Neural cell (in vitro differentiated cells): ENCODE results near the gene AKAP14. TPM values are rescaled to one million over a fixed set of nuclear protein-coding genes. Genes with fewer than 3 reads are reported as not detected.
"Not testable (repeated sequence)": the region's sequence is repeated elsewhere in the genome, so short reads cannot be mapped to it uniquely, and the experiment has no call there.

Source experiments
- H2AFZ ChIP-seq: fragments of 200-600, 300-800 bp; sonication (generic), shearing (Covaris generic); 2 replicates; pipeline ENCODE4 v1.6.0; 2014; ENCODE audit warnings: low read depth, mild to moderate bottlenecking, antibody characterized with exemption, low read length, moderate library complexity
- H3F3A ChIP-seq: fragments of 200-600 bp; shearing (Covaris generic); 2 replicates; pipeline ENCODE4 v1.6.1; 2016; ENCODE audit warnings: mild to moderate bottlenecking, moderate library complexity, mixed read lengths, antibody characterized with exemption, low read length; ENCODE audit not compliant: insufficient read depth, poor library complexity, severe bottlenecking
- H3K27ac ChIP-seq: fragments of 200-600, 300-800 bp; sonication (generic), shearing (Covaris generic); 2 replicates; pipeline ENCODE4 v1.5.1; 2014; ENCODE audit warnings: mild to moderate bottlenecking, low read length, moderate library complexity
- H3K27me3 ChIP-seq: fragments of 300-800, 200-600 bp; sonication (generic), shearing (Covaris generic); 2 replicates; pipeline ENCODE4 v1.6.0; 2014; ENCODE audit warnings: mild to moderate bottlenecking, low read depth, low read length, moderate library complexity; ENCODE audit not compliant: insufficient read depth
- H3K36me3 ChIP-seq: fragments of 300-800, 200-600 bp; sonication (generic), shearing (Covaris generic); 2 replicates; pipeline ENCODE4 v1.5.1; 2014; ENCODE audit warnings: mild to moderate bottlenecking, antibody characterized with exemption, low read length, moderate library complexity; ENCODE audit not compliant: insufficient read depth
- H3K4me2 ChIP-seq: fragments of 300-800, 200-600 bp; sonication (generic), shearing (Covaris generic); 2 replicates; pipeline ENCODE4 v1.6.0; 2014; ENCODE audit warnings: mild to moderate bottlenecking, low read length
- H3K4me3 ChIP-seq: fragments of 300-800, 200-600 bp; sonication (generic), shearing (Covaris generic); 2 replicates; pipeline ENCODE4 v1.5.1; 2014; ENCODE audit warnings: mild to moderate bottlenecking, low read length, moderate library complexity
- H3K79me2 ChIP-seq: fragments of 200-600 bp; shearing (Covaris generic); replicated peaks from 2 replicates; pipeline ENCODE4 v1.6.0; 2014; ENCODE audit warnings: mild to moderate bottlenecking, low read length, moderate library complexity; ENCODE audit not compliant: insufficient read depth
- H3K9ac ChIP-seq: fragments of 300-800, 200-600 bp; sonication (generic), shearing (Covaris generic); 2 replicates; pipeline ENCODE4 v1.6.1; 2016; ENCODE audit warnings: mild to moderate bottlenecking, low read length, mixed read lengths
- H3K9me2 ChIP-seq: fragments of 200-600 bp; shearing (Covaris generic); 2 replicates; pipeline ENCODE4 v1.6.1; 2016; ENCODE audit warnings: mild to moderate bottlenecking, low read length, mixed read lengths; ENCODE audit not compliant: insufficient read depth
- H3K9me3 ChIP-seq: fragments of 200-600, 300-800 bp; sonication (generic), shearing (Covaris generic); 2 replicates; pipeline ENCODE4 v1.6.1; 2016; ENCODE audit warnings: mild to moderate bottlenecking, mixed run types, low read length, moderate library complexity, mixed read lengths
- H4K20me1 ChIP-seq: fragments of 200-600 bp; shearing (Covaris generic); 2 replicates; pipeline ENCODE4 v1.6.1; 2016; ENCODE audit warnings: mild to moderate bottlenecking, mixed run types; ENCODE audit not compliant: insufficient read depth
- CTCF ChIP-seq: fragments of 450-650 bp; IDR thresholded peaks from 2 replicates; pipeline ENCODE4 v1.5.1; 2014; ENCODE audit warnings: antibody characterized with exemption, mild to moderate bottlenecking, moderate library complexity; ENCODE audit not compliant: poor library complexity, severe bottlenecking
- EP300 ChIP-seq: fragments of 450-650 bp; conservative IDR thresholded peaks from 2 replicates; pipeline ENCODE4 v1.6.1; 2014; ENCODE audit warnings: antibody characterized with exemption, mild to moderate bottlenecking, moderate library complexity; ENCODE audit not compliant: poor library complexity, severe bottlenecking
- EZH2 ChIP-seq: fragments of 200-600, 300-800 bp; shearing (Covaris generic), sonication (generic); IDR thresholded peaks from 2 replicates; pipeline ENCODE4 v1.6.1; 2014; ENCODE audit warnings: antibody characterized with exemption, low read length, borderline replicate concordance, mild to moderate bottlenecking; ENCODE audit not compliant: insufficient read depth, poor library complexity, severe bottlenecking
- MXI1 ChIP-seq: fragments of 450-650 bp; conservative IDR thresholded peaks from 2 replicates; pipeline ENCODE4 v1.6.1; 2014; ENCODE audit warnings: antibody characterized with exemption, mild to moderate bottlenecking; ENCODE audit not compliant: poor library complexity, severe bottlenecking
- POLR2AphosphoS5 ChIP-seq: IDR thresholded peaks from 2 replicates; pipeline ENCODE4 v1.6.1; 2012
- RAD21 ChIP-seq: fragments of 450-650 bp; conservative IDR thresholded peaks from 2 replicates; pipeline ENCODE4 v1.6.1; 2014; ENCODE audit warnings: antibody characterized with exemption, mild to moderate bottlenecking, moderate library complexity
- REST ChIP-seq: IDR thresholded peaks from 2 replicates; pipeline ENCODE4 v1.6.1; 2012; ENCODE audit warnings: borderline replicate concordance
- SMC3 ChIP-seq: fragments of 450-650 bp; conservative IDR thresholded peaks from 2 replicates; pipeline ENCODE4 v1.6.1; 2014; ENCODE audit warnings: antibody characterized with exemption, mild to moderate bottlenecking, moderate library complexity; ENCODE audit not compliant: poor library complexity
- TAF1 ChIP-seq: IDR thresholded peaks from 2 replicates; pipeline ENCODE4 v1.6.1; 2012; ENCODE audit warnings: low read depth
- polyA plus RNA-seq: library from polyadenylated mRNA; depleted of rRNA; stranded (reverse); fragments of >200 nt; gene quantifications from 2 replicates; pipeline ENCODE4 v1.2.3, GENCODE V29; 2014

The AKAP14 gene
- polyA plus RNA-seq, 1 donor from 2014 or later: 4.2 TPM

- H3K36me3 ChIP-seq: no peaks in the 10 kb centered on the region
- no peak overlapping the region for H3K27ac ChIP-seq
- H3K79me2 ChIP-seq: no peaks in the 10 kb centered on the region
- no peak overlapping the region for H3K9ac ChIP-seq
- no peaks in the 10 kb centered on the region for H3F3A ChIP-seq
- no peak overlapping the region for H2AFZ ChIP-seq
- no peaks in the 10 kb centered on the region for H3K9me2 ChIP-seq
- H3K9me3 ChIP-seq: no peaks in the 10 kb centered on the region
- TF ChIP-seq TAF1 (no peak), SMC3 (no peak), EZH2 (no peak), EP300 (no peak), MXI1 (no peak)
- H3K4me2 ChIP-seq: no peak overlapping the region
- H3K4me3 ChIP-seq: no peak overlapping the region
- H3K27me3 ChIP-seq: no peaks in the 10 kb centered on the region
- no peaks in the 10 kb centered on the region for H4K20me1 ChIP-seq
Measured at GRCh38 chrX:119917877-119918276, 22.2 kb downstream of the AKAP14 start.

- no peak overlapping the region for H3K27ac ChIP-seq
- no peaks in the 10 kb centered on the region for H4K20me1 ChIP-seq
- no peak for TF ChIP-seq POLR2AphosphoS5
- TF ChIP-seq EZH2: no peak
- no peak for TF ChIP-seq RAD21
- no peak for TF ChIP-seq SMC3
- TF ChIP-seq EP300: no peak
- TF ChIP-seq TAF1: no peak
- TF ChIP-seq CTCF: no peak
- no peak for TF ChIP-seq REST
- no peak for TF ChIP-seq MXI1
- no peak overlapping the region for H3K9ac ChIP-seq
- H3K9me2 ChIP-seq: no peaks in the 10 kb centered on the region
- H3K4me3 ChIP-seq: no peak overlapping the region
- no peak overlapping the region for H2AFZ ChIP-seq
- H3K9me3 ChIP-seq: no peaks in the 10 kb centered on the region
- H3K36me3 ChIP-seq: no peaks in the 10 kb centered on the region
- no peaks in the 10 kb centered on the region for H3K27me3 ChIP-seq
- no peaks in the 10 kb centered on the region for H3F3A ChIP-seq
- no peaks in the 10 kb centered on the region for H3K79me2 ChIP-seq
- no peak overlapping the region for H3K4me2 ChIP-seq
Measured at GRCh38 chrX:119919835-119920585, 24.3 kb downstream of the AKAP14 start.

- not testable (repeated sequence) for H3K27me3 ChIP-seq, H3K79me2 ChIP-seq, H3F3A ChIP-seq, H3K9ac ChIP-seq, H3K4me3 ChIP-seq, H3K9me3 ChIP-seq, H3K4me2 ChIP-seq, H3K9me2 ChIP-seq, H3K27ac ChIP-seq, H2AFZ ChIP-seq, H3K36me3 ChIP-seq, H4K20me1 ChIP-seq
Measured at GRCh38 chrX:119922391-119922790, 26.7 kb downstream of the AKAP14 start.
